ENCODE data around the gene MGLL.
A peak's percentile ranks its signal among the peaks of the same experiment; 100 is the strongest.

The MGLL gene

GRCh38 chr3:127748754-127749327 is 73.5 kb downstream of the MGLL start:
- Histone ChIP-seq H3K4me1 (ENCODE audit: low read length) (peaks cover 74% of the 10 kb centered on the region), H3K9ac (ENCODE audit: low read length) (peak overlapping the region; percentile 98), H4K20me1 (ENCODE audit: insufficient read depth, low read length) (no peaks in the 10 kb centered on the region), H3K4me3 (ENCODE audit: low read length) (no peak overlapping the region), H3K9me3 (ENCODE audit: insufficient read depth, low read length) (no peaks in the 10 kb centered on the region), H3K4me2 (ENCODE audit: low read length) (peak overlapping the region; percentile 85; the same call in 1 of the 2 replicates), H3K36me3 (replicated peaks; ENCODE audit: low read depth, low read length) (peaks cover 35% of the 10 kb centered on the region), H3K27ac (ENCODE audit: low read length) (peak overlapping the region; percentile 97), H3K27me3 (ENCODE audit: low read depth, low read length) (no peaks in the 10 kb centered on the region), H2AFZ (ENCODE audit: low read depth, low read length) (no peak overlapping the region), H3K79me2 (ENCODE audit: low read length) (peaks cover 52% of the 10 kb centered on the region)
- no peak for TF ChIP-seq EZH2phosphoT487 (IDR thresholded peaks at IDR 0.05; ENCODE audit: low read depth)

DNA sequence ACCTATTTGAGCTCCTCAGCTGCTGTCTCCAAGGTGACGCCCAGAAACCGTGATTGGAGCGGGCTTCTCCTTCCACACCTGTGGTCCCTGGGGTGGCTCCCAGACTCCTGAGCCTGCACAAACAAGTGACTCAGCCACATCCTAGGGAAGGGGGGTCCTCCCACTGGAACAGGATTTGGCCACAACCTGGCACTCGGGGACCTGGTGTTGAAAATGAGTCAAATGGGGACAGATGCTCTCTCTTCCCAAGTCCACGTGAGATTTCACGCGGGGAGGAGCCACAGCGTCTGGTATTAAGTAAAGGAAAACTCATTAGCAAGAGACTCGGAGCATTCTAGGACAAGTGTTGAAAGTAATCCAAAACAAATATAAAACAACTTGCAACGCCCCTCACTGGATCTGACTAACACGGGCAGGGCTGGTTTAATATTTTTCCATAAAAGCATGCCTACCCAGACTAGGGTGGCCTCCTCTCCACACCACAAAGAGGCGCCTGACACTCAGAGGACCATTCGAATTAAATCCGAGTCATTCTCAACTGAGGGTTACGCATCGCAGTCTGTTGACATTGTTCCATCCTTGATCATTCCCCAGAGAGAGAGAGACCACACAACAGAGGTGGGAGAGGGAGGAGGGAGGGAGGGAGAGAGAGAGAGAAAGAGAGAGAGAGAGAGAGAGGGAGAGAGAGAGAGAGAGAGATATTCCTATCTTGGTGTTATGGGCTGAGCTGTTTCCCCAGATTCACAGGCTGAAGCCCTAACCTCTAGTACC is 74.4 kb downstream of the MGLL start:
- Histone ChIP-seq H3K4me1 (ENCODE audit: low read length) (peaks cover 65% of the 10 kb centered on the region), H2AFZ (ENCODE audit: low read depth, low read length) (no peak overlapping the region), H3K36me3 (replicated peaks; ENCODE audit: low read depth, low read length) (peaks cover 36% of the 10 kb centered on the region), H3K27ac (ENCODE audit: low read length) (no peak overlapping the region), H3K9ac (ENCODE audit: low read length) (peak overlapping the region; percentile 10; the same call in 1 of the 2 replicates), H3K4me2 (ENCODE audit: low read length) (no peak overlapping the region), H3K27me3 (ENCODE audit: low read depth, low read length) (no peaks in the 10 kb centered on the region), H3K4me3 (ENCODE audit: low read length) (no peak overlapping the region), H4K20me1 (ENCODE audit: insufficient read depth, low read length) (no peaks in the 10 kb centered on the region), H3K9me3 (ENCODE audit: insufficient read depth, low read length) (no peaks in the 10 kb centered on the region), H3K79me2 (ENCODE audit: low read length) (peaks cover 46% of the 10 kb centered on the region)
- TF ChIP-seq EZH2phosphoT487 (IDR thresholded peaks at IDR 0.05; ENCODE audit: low read depth) (no peak), CTCF (IDR thresholded peaks at IDR 0.05; ENCODE audit: low read depth, low read length) (no peak)

GRCh38 chr3:127747066-127747465 is 75.2 kb downstream of the MGLL start:
- Histone ChIP-seq H3K27ac (ENCODE audit: low read length) (0 out of 2 replicates have a peak overlapping the region, but pooled peaks have one; percentile 16), H3K9ac (ENCODE audit: low read length) (peak overlapping the region; percentile 10; the same call in 1 of the 2 replicates), H4K20me1 (ENCODE audit: insufficient read depth, low read length) (no peaks in the 10 kb centered on the region), H3K9me3 (ENCODE audit: insufficient read depth, low read length) (no peaks in the 10 kb centered on the region), H3K4me3 (ENCODE audit: low read length) (no peak overlapping the region), H3K36me3 (replicated peaks; ENCODE audit: low read depth, low read length) (peaks cover 30% of the 10 kb centered on the region), H3K4me1 (ENCODE audit: low read length) (peaks cover 56% of the 10 kb centered on the region), H3K4me2 (ENCODE audit: low read length) (no peak overlapping the region), H2AFZ (ENCODE audit: low read depth, low read length) (no peak overlapping the region), H3K27me3 (ENCODE audit: low read depth, low read length) (no peaks in the 10 kb centered on the region), H3K79me2 (ENCODE audit: low read length) (peaks cover 43% of the 10 kb centered on the region)
- TF ChIP-seq EZH2phosphoT487 (IDR thresholded peaks at IDR 0.05; ENCODE audit: low read depth) (no peak), CTCF (IDR thresholded peaks at IDR 0.05; ENCODE audit: low read depth, low read length) (no peak)

DNA sequence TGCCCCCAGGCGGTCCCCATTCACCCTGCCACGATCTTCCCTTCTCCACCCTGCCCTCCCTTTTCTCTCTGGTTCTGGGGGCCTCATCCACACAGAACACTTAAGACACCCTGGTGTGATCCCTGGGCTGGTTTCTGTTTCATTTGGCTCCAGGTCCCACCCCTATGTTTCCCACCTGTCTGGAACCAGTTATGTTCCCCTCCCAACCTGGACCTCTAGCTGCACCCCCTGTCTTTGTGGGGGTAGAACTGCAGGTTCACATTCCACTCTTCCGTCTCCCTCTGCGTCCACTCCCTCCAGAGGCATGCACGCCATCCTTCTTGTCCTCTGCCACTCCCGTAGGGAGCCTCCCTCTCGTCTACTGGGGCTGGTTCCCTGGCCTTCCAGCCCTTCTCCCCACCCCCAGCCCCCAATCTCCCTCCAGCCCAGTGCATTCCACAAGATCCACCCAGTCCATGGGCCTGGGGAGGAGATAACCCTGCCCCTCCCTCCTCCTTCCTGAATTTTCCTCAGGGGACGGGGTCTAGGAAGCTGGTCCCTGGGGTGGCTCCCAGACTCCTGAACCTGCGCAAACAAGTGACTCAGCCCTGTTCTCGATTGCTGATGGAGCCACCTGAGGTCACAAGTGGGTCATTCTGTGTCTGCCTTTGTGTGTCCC is 75.8 kb downstream of the MGLL start:
- H3K9ac ChIP-seq (ENCODE audit: low read length), result no peak overlapping the region
- H3K4me2 ChIP-seq (ENCODE audit: low read length), result no peak overlapping the region
- no peak overlapping the region for H2AFZ ChIP-seq (ENCODE audit: low read depth, low read length)
- H3K36me3 ChIP-seq (replicated peaks; ENCODE audit: low read depth, low read length), result peaks cover 35% of the 10 kb centered on the region
- no peaks in the 10 kb centered on the region for H4K20me1 ChIP-seq (ENCODE audit: insufficient read depth, low read length)
- TF ChIP-seq CTCF (IDR thresholded peaks at IDR 0.05; ENCODE audit: low read depth, low read length), result 0 out of 2 replicates have a peak, but pooled peaks have one; percentile 14
- no peak for TF ChIP-seq EZH2phosphoT487 (IDR thresholded peaks at IDR 0.05; ENCODE audit: low read depth)
- no peak overlapping the region for H3K4me3 ChIP-seq (ENCODE audit: low read length)
- no peaks in the 10 kb centered on the region for H3K27me3 ChIP-seq (ENCODE audit: low read depth, low read length)
- H3K79me2 ChIP-seq (ENCODE audit: low read length), result peaks cover 43% of the 10 kb centered on the region
- peaks cover 51% of the 10 kb centered on the region for H3K4me1 ChIP-seq (ENCODE audit: low read length)
- H3K9me3 ChIP-seq (ENCODE audit: insufficient read depth, low read length), result no peaks in the 10 kb centered on the region
- no peak overlapping the region for H3K27ac ChIP-seq (ENCODE audit: low read length)

All from OCI-LY3 (cell line).